ENCODE data around the gene CYP4A22. TPM values are rescaled to one million over a fixed set of nuclear protein-coding genes. Genes with fewer than 3 reads are reported as not detected.

CYP4A22 gene
- total and polyA plus RNA-seq, 2 experiments from 2014 or later: not detected

DNA sequence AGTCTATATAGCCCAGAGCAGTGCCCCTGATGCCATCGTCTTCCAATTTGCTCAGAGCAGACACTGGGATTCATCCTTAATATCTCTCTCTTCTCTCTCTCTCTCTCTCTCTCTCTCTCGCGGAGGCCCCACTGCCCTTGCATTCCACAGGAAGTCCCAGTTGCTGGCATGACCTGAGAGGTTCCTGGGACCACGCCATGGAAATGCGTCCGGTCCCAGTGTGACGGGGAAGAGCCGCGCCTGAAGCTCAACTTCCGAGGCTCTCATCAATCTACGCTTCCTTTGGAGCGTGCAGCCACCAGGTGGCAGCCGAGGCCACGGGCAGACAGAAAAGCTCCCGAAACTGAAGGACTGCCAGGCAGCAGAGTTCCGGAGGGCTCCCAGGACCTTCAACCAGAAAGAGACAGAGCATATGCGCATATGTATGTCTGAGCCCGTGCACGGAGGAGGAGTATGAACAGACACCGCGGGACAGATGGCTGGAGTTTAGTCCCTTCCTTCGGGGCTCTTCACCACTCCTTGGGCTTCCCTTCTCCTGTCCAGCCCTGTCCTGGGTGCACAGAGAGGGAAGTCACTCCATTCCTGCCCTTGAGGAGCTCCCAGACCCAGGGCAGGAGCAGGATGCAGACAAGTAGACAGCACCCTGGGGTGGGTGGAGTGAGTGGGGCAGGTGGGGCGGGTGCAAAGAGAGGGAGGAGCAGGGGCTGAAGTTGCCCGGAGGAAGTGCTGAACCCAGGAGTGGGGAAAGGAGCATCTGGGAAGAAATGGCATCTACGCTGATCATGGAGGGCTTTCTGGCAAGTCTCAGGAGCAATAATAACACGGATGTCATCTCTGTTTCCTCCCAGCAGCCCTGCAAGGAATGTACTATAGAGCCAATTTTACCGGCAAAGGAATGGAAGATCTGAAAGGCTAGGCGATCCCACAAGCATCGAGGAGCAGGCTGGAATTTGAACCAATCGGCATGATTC is 42.1 kb downstream of the CYP4A22 start:
- ATAC-seq (peak; percentile 72), DNase-seq (ENCODE audit: low spot score) (peak; percentile 97)
- H3K9me3 Mint-ChIP-seq: peaks cover 8% of the 10 kb centered on the region; the same call in 2 of the 3 replicates
- peak overlapping the region; percentile 71 for H3K4me3 Mint-ChIP-seq
- Histone ChIP-seq H3K27ac (ENCODE audit: low read depth) (no peak overlapping the region), H3K4me3 (peak overlapping the region; percentile 56), H4K20me1 (replicated peaks; ENCODE audit: insufficient read depth) (no peaks in the 10 kb centered on the region), H3K79me2 (replicated peaks; ENCODE audit: insufficient read depth) (no peaks in the 10 kb centered on the region), H3K4me1 (ENCODE audit: insufficient read depth) (peaks cover 8% of the 10 kb centered on the region), H3K9me2 (ENCODE audit: insufficient read depth) (no peaks in the 10 kb centered on the region), H3K27me3 (ENCODE audit: insufficient read depth) (peaks cover 15% of the 10 kb centered on the region), H3K36me3 (ENCODE audit: insufficient read depth) (no peaks in the 10 kb centered on the region), H3F3A (replicated peaks; ENCODE audit: low read depth) (no peaks in the 10 kb centered on the region), H3K4me2 (peak overlapping the region; percentile 87), H2AFZ (peak overlapping the region; percentile 91)
- H3K4me1 Mint-ChIP-seq: peaks cover 24% of the 10 kb centered on the region
- H3K36me3 Mint-ChIP-seq (ENCODE audit: low read depth): no peaks in the 10 kb centered on the region; the same call in 2 of the 3 replicates
- H3K27me3 Mint-ChIP-seq (ENCODE audit: insufficient read depth, low read depth, poor library complexity): peaks cover 23% of the 10 kb centered on the region
- H3K27ac Mint-ChIP-seq: peak overlapping the region; percentile 86
- TF ChIP-seq, protein P1, sequence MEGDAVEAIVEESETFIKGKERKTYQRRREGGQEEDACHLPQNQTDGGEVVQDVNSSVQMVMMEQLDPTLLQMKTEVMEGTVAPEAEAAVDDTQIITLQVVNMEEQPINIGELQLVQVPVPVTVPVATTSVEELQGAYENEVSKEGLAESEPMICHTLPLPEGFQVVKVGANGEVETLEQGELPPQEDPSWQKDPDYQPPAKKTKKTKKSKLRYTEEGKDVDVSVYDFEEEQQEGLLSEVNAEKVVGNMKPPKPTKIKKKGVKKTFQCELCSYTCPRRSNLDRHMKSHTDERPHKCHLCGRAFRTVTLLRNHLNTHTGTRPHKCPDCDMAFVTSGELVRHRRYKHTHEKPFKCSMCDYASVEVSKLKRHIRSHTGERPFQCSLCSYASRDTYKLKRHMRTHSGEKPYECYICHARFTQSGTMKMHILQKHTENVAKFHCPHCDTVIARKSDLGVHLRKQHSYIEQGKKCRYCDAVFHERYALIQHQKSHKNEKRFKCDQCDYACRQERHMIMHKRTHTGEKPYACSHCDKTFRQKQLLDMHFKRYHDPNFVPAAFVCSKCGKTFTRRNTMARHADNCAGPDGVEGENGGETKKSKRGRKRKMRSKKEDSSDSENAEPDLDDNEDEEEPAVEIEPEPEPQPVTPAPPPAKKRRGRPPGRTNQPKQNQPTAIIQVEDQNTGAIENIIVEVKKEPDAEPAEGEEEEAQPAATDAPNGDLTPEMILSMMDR (conservative IDR thresholded peaks at IDR 0.05; ENCODE audit: low read depth in 2 of 2): peak; percentile 78 to 99
- TF ChIP-seq ZNF114 (CRISPR knock-in tag; IDR thresholded peaks at IDR 0.05) (no peak), CREB1 (CRISPR knock-in tag; IDR thresholded peaks at IDR 0.05; ENCODE audit: low read depth) (peak; percentile 99), REST (IDR thresholded peaks at IDR 0.05; ENCODE audit: unreplicated experiment) (no peak), ZNF331 (CRISPR knock-in tag; IDR thresholded peaks at IDR 0.05; ENCODE audit: low read depth) (no peak)
- TF ChIP-seq, protein P2, sequence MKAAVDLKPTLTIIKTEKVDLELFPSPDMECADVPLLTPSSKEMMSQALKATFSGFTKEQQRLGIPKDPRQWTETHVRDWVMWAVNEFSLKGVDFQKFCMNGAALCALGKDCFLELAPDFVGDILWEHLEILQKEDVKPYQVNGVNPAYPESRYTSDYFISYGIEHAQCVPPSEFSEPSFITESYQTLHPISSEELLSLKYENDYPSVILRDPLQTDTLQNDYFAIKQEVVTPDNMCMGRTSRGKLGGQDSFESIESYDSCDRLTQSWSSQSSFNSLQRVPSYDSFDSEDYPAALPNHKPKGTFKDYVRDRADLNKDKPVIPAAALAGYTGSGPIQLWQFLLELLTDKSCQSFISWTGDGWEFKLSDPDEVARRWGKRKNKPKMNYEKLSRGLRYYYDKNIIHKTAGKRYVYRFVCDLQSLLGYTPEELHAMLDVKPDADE (IDR thresholded peaks at IDR 0.05): no peak
